GM19468 (cell line): ENCODE data around the gene SRSF5.

ENCODE experiments used
- ATAC-seq: cut with Tn5 transposase; IDR thresholded peaks from one replicate; pipeline ENCODE4 v1.9.1; 2021; ENCODE audit warnings: mild to moderate bottlenecking, moderate library complexity, moderate number of reproducible peaks; ENCODE audit not compliant: unreplicated experiment; ENCODE audit errors: extremely low read depth

The SRSF5 gene

GRCh38 chr14:69769623-69770022, 2.7 kb downstream of the SRSF5 start:
- ATAC-seq, result no peak

- ATAC-seq, result no peak
These were observed 3.6 kb downstream of the SRSF5 start for GRCh38 chr14:69770559-69770958.

- no peak for ATAC-seq
These were observed 4.2 kb downstream of the SRSF5 start for GRCh38 chr14:69771136-69771535.

DNA sequence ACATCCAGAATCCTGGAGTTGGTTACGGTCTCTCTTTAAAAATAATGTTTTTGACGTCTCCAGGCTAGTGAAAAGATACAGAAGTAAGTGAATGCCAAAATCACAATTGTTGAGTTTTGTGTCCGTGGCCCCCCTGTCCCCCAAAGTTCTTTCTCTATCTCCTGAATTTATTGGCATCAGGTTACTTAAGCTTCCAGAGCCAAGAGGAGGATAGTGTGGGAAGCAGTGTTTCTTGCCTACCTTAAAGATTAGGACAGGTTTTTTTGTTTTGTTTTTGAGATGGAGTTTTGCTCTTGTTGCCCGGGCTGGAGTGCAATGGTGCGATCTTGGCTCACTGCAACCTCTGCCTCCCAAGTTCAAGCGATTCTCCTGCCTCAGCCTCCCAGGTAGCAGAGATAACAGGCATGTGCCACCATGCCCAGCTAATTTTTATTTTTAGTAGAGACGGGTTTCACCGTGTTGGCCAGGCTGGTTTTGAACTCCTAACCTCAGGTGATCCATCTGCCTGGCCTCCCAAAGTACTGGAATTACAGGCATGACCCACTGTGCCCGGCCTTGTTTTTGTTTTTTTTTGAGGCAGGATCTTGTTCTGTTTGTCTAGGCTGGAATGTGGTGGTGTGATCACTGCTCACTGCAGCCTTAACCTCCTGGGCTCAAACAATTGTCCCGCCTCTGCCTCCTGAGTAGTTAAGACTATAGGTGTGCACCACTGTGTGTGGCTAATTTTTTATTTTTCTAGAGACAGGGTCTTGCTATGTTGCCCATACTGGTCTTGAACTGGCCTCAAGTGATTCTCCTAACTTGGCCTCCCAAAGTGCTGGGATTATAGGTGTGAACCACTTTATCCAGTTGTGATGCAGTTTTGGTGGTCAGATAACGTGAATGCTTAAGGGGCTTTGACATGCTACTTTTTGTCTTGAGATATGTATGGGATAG, 5.4 kb downstream of the SRSF5 start:
- no peak for ATAC-seq

DNA sequence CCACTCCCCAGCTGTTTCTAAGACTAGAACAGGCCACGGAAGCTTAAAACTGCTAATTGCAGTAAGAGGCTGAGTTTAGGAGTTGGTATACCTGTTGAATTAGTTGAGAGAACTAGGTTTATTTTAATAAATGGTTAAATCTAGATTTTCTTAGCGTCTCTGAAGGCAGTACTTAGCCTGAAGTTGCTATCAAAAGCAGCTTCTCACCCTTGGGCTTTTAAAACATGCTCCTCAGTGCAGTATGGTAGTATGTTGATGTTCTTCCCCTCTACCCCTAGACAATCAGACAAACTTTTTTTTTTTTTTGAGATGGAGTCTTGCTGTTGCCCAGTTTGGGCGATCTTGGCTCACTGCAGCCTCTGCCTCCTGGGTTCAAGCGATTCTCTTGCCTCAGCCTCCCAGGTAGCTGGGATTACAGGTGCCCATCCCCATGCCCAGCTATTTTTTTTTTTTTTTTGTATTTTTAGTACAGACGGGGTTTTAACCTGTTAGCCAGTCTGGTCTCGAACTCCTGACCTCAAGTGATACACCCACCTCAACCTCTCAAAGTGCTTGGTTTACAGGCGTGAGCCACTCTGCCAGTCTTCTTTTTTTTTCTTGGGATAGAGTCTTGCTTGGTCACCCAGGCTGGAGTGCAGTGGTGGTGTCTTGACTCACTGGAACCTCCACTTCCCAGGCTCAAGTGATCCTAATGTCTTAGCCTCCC, 6.8 kb downstream of the SRSF5 start:
- ATAC-seq, result no peak

GRCh38 chr14:69775012-69775411, 8.1 kb downstream of the SRSF5 start:
- ATAC-seq, result no peak

DNA sequence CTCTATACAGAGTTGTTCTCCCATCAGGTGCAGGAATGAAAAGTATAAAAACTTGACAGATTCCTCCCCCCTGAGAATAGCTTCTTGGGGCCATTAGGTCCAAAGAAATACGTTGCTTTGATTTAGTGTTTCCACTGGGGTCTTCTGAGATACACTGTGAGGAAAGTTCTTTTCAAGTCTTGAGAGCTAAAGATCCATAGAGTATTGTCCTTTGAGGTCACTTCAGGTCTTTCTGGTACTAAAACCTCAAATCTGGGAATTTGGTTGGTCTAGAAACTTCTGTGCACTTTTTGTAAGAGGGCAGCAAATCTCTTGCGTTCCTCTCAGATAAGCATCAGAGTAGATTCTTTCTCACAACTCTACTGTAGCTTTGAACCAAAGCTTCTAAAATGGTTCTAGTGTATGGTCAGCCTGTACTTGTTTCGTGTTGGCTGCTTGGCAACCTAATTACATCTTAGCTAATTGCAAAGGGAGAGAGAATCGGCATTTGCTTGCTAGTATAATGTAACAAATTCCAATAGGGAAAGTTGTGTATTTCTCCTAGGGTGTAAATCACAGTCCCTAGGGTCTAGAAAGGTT, 10.0 kb downstream of the SRSF5 start:
- ATAC-seq, result no peak

DNA sequence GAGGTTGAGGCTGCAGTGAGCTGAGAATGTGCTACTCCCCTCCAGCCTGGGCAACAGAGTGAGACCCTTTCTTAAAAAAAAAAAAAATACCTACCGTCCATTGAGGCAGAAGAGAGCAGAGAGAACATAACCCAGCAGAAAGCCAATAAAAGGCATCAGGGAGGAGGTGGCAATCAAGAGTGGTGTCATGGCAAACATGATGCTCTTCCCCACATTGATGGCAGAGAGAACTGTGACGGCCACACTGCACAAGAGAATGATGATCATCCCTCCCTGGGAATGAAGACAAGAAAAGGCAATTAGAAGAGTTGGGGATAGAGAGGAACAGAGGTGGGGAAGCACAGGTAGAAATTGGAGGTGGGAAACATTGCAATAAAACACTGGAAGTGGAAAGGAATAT, 12.1 kb downstream of the SRSF5 start:
- no peak for ATAC-seq

- ATAC-seq, result no peak
These were observed 13.2 kb downstream of the SRSF5 start for GRCh38 chr14:69780092-69780491.

DNA sequence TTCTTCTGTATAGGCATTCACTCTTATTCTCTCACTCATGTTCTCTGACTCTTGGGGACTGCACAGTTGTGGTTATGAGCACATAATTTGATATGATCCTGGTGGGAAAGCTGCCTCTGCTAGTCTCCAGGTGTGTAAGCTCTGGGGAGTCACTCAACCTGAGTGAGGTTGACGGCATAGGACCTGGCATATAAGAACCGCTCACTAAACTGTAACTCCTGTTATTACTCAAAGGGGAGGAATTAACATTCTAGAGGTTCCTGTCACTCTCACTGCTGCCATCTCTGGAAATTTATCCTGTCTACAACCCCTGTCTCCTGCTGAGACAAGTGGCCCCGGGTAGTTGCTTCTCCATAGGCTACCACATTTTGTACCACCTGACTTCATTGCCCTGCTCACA, 14.0 kb downstream of the SRSF5 start:
- no peak for ATAC-seq

DNA sequence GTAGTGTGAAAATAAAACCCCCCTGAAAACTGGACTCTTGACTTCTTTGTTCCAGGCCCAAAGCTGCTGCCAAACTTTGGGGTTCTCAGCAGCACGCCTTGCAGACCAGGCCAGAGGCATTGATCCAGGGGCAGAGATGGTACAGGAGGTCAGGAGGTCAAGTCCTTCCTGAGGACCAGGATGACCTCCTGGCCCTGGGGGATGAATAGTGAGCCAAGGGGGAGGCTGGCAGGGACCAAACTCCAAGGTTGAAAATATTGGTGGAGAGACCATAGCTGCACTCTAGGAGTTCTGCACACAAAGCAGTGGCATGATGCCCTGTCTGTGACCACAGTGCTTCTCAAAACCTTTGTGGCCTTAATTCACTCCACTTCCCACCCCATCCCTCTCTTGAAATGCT, 18.0 kb downstream of the SRSF5 start:
- ATAC-seq, result no peak

GRCh38 chr14:69786603-69787002, 19.7 kb downstream of the SRSF5 start:
- ATAC-seq, result no peak

GRCh38 chr14:69789118-69789640, 22.2 kb downstream of the SRSF5 start:
- no peak for ATAC-seq

DNA sequence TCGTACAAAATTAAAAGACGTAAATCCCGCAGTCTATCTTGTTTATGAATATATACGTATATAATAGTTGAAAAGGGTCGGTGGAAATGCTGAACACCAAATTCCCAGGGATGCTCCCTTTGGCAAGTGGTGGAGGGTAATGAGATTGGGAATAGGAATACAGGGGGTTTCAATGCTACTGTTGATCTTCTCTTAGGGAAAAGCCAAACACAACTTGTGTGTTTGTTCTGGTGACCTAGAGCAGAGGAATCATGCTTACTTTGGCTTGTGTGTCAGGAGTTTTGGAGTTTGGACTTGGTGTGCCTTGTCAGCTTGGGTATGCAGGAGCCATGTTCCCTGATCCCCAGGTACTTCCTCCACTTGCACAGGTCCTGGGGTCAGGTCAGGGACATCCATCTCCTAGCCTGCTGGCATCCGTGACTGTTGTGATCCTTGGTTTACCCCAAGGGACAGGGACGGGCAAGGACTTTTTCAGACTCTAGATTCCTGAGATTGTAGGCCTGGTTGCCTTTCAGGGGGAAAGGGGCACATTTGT, 26.0 kb downstream of the SRSF5 start:
- no peak for ATAC-seq

DNA sequence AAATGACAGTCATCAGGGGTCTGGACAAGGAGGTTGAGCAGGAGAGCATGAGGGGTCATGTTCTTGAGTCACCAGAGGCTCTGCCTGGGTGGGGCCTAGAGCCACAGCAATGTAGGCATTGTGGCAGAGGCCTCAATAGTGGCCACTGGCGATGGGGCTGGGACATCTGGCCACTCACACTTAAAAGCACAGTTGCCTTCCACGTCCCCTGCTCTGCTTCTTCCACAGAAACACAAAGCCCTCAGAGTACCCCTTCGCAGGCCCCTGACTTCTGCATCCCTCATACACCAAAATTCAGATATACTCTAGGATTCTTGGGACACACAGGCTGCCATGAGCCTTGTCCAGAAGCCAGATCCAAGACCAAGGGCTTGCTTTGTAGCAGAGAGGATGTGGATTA, 27.8 kb downstream of the SRSF5 start:
- no peak for ATAC-seq

- no peak for ATAC-seq
These were observed 28.7 kb downstream of the SRSF5 start for GRCh38 chr14:69795691-69796090.

DNA sequence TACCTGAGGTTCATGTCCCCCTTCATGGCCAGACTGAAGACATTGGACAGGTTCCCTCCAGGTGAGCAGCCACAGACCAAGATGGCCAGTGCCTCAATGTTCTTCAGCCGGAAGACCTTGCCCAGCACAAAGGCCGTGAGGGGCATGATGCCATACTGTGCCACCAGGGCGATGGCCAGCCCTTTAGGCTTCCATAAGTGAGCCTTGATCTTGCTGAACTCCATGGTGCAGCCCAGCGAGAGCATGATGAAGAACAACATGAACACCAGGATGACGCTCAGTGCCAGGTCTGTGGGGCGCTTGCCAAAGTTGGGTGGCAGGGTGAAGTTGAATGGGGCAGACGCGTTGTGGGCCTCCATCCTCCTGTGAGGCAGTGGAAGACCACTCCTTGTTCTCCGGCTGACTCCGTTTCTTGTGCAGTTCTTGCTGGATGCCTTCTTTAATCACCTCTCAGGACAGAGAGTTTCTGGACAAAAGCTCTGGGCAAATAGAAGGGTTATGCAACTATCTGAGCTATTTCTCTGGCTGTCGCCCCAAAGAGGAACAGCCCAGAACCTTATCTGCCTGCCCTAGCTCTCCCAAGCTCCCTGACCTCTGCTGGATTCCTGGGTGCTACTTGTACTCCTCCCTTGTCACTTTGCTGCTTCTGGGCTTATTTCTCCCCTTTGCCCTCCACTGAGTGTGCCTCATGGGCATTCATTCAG, 30.0 kb downstream of the SRSF5 start, which contains the start of gene SLC10A1:
SLC10A1 (minus strand) TSS at position 445 of the 704 bp plus-strand sequence; CDS start at position 359, 86 bp downstream.
- ATAC-seq, result no peak

DNA sequence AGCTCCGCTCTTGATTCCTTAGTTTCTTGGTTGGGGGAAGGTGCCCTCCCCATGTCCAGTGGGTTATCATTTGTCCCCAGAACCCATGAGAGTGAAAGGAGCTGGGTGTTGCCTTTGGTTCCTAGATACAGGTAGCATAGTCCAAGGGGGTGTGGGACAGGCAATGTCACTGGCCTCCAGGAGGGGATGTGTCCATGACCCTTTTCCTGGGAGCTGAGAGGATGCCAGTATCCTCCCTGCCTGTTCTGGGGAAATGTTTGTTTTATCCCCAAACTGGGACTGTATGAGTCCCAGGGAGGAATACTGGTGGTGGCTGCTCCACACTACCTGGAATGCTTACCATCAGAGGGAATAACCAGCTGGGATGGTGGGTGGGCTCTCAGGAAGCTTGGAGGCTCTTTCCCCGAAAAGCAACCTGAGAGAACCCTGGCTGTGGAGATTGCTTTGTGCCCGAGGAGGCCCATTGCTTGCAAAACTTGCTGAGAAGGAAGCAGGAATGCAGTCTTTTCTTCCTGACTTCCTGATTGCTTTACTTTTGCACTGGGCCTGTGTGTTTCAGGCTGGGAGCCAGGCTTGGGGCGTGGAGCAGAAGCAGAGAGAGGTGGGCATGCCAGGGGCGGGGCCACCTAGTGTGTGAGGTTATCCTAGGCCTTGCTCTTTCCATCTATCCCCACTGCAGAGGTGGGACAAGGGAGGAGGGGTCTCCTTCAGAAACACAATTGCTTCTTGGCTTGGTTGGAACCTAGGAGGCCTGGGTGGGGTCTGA, 30.8 kb downstream of the SRSF5 start:
- no peak for ATAC-seq

DNA sequence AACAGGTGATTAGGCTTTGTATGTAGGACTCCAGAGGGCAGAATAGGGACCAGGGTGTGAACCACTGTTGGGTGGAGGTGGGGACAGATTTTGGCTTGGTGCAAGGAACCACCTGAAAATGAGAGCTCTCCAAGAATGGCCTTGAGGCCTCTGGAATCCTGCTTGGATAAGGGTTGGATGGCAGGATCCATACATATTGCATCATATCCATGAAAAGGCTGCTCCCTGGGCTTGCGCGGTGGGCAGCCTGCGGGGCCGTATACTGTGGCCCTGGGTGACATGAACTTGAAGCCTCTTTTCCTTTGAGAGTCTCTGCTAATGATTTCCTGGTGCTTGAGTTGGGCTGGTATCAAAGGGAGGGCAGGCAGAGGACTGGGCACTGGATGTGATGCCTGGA, 31.4 kb downstream of the SRSF5 start:
- ATAC-seq, result no peak
